Measurements from ENCODE around the gene ANGEL1.

ANGEL1 gene, protein sequence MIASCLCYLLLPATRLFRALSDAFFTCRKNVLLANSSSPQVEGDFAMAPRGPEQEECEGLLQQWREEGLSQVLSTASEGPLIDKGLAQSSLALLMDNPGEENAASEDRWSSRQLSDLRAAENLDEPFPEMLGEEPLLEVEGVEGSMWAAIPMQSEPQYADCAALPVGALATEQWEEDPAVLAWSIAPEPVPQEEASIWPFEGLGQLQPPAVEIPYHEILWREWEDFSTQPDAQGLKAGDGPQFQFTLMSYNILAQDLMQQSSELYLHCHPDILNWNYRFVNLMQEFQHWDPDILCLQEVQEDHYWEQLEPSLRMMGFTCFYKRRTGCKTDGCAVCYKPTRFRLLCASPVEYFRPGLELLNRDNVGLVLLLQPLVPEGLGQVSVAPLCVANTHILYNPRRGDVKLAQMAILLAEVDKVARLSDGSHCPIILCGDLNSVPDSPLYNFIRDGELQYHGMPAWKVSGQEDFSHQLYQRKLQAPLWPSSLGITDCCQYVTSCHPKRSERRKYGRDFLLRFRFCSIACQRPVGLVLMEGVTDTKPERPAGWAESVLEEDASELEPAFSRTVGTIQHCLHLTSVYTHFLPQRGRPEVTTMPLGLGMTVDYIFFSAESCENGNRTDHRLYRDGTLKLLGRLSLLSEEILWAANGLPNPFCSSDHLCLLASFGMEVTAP

DNA sequence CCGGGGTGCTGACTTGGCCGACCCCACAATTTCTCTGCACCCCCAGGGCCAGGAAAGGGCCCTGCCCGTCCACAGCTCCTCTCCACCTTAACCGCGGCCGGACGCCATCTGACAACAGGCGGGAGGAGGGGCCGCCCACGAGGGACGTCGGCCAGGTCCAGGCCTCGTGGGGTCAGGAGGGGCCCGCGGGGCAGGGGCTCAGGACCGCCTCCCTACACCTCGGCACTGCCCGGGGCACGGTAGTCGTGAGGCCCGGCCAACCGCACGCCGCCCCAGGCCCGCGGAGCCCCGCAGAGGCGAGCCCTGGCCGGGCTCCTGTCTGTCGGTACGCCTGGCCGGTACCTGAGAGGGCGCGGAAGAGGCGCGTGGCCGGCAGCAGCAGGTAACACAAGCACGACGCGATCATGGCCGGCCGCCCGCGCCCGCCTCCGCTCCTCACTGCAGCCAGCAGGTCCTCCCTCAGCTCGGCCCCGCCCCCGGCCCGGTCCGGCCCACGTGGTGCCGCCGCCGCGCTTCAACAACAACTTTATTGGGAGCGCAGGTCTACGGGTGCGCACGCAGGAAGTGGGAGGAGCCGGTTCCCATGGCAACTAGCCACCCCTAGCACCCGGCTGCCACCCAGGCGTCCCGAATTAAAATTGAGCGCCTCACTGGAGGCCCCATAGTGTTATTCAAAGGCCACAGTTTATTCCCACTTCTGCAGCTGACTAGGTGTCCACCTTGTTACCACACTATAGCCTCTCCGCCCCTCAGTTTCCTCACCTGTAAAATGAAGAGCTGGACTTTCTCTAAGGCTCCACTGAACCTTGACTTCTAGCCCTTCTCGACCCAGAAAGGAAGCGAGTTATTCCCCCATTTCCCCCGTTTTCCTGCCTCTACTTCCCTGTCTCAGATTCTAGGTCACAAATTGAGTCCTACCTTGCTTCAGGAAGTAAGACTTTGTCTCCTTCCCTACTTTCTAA is at the start of gene ANGEL1:
TSS of gene ANGEL1 (minus strand) at position 461 of the 962 bp plus-strand sequence. CDS start at position 406, 55 bp downstream.
- DNase-seq, result peak; percentile 96

DNA sequence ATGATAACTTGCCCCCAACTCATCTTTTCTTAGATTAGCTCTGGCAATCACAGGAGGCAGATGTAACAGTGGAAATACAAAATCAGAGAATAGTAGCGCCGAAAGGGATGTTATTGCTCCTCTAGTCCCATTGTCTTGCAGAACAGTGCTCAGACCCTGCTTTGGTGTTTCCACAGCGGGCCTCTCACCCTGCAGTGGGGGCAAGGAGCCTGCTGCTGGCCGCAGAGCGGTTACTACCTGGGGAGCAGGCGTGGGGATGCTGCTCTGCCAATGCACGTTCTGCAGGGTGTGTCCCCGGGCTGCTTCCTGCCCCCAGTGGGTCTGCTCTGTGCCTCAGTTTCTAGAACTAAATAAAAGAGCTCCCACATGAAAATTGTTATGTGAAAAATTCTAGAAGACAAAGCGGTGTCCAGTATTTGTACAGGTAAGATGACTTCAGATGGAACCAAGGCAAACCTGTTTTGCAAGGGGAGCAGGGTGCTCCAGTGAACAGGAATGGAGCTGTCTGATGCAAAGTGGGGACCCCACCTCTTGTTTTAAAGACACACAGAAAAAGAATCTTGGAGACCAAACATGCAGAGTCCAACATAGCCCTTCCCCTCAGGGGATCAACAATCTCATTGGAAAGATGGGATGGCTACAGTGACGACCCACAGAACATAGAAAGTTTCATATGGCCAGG is 49.0 kb upstream of the ANGEL1 start:
- no peak for DNase-seq

DNA sequence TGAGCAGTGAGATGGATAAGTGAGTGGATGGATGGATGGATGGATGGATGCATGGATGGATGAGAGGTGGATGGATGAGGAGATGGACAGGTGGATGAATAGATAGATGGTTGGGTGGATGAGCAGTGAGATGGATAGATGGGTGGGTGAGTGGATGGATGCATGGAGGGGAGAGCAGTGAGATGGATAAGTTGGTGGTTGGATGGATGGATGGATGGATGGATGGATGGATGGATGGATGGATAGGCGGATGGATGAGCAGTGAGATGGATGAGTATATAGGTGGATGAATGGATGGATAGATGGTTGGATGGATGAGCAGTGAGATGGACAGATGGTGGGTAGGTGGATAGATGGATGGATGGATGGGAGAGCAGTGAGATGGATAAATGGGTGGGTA is 44.1 kb upstream of the ANGEL1 start:
- no peak for DNase-seq

DNA sequence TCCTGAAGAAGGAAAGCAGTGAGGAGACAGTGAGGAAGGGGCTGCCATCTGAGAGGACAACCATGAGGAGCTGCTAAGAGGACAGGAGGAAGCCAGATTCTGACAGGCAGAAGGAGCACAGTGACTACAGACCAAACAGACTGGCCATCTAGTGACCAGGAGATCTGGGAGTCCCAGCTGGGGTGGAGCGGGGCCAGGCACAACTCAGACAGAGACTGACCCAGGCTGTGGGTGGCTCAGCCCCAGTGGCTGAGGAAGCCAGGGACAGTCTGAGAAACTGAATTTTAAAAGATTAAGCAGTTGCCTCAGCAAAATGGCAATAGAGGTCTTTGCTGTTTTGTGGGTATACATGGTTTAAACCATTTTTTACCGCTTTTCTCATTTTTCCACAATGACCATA is 42.4 kb upstream of the ANGEL1 start:
- no peak for DNase-seq

DNA sequence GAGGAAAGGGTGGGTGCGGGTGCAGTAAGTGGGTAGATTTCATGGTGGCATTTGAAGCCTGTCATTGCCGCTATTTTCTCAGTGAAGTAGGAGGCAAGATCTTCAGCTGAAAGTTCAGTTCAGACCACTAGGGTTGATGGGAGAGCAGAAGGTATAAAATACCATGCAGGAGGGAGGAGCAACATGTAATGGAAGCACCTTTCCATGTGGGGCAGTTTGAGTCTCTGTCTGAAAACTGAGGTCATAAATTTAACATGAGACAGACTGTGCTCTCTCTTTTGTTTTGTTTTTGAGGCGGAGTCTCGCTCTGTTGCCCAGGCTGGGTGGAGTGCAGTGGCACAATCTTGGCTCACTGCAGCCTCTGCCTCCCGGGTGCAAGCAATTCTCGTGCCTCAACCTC is 36.2 kb upstream of the ANGEL1 start:
- no peak for DNase-seq

DNA sequence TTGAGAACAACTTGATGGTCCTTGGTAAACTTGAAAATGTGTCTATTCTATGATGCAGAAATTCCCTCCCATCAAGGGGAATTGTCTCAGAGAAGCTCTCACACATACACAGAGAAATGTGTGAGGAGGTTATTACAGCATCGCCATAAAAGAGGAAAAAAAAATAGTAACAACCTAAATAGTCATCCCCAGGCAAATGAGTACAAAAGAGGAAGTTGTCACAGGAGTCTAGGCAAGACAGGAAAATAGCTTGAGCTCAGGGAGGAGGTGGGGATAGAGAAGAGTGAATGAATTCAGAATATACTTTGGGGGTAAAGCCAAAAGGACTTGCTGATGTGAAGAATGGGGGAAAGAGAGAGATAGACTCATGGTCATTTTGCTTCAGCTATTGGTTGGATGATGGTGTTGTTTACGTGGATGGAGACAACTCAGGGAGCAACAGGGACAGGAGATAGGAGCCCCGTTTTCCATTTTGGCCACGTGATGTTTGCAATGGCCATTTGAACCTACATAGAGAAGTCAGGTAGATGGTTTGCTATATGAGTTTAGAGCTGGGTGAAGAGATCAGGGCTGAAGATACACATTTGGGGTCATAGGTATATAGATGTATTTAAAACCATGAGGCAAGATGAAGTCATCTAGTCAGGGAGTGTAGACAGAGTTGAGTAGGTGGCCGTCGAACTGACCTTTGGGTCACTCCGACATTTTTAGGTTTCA is 33.8 kb upstream of the ANGEL1 start:
- no peak for DNase-seq

DNA sequence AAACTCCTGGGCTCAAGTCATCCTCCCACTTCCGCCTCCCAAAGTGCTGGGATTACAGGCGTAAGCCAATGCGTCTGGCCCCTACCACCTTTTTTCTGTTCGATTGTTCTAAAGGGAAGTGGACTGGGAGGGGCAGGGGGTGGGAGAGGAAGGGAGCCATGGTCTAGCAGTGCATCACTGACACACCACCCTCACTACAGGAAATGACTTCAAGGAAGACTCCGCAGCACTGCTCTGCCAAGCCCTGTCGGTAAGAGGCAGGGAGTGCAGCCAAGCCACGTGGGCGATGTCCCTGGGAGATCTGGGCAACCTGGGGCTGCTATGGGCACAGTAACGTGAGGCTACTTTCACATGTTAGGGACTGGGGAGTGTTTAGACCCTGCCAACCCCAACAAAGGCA is 31.5 kb upstream of the ANGEL1 start:
- peak; percentile 69 for DNase-seq

DNA sequence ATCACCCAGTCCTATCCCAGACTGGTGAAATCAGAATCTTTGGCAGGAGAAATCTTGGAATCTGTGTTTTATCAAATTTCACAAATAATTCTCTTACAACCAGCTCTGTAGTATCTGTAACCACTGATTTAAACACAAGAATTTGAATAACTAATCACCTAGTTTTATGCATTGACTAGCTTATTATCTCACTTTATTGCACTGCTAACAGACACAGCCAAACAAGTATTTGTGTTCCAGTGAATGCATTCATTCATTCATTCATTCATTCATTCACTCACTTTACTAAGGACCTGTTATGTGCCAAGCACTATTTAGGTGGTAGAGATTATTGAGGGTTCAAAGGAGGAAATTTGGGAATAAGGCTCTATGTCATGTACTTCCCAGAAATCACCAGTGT is 29.7 kb upstream of the ANGEL1 start:
- no peak for DNase-seq

DNA sequence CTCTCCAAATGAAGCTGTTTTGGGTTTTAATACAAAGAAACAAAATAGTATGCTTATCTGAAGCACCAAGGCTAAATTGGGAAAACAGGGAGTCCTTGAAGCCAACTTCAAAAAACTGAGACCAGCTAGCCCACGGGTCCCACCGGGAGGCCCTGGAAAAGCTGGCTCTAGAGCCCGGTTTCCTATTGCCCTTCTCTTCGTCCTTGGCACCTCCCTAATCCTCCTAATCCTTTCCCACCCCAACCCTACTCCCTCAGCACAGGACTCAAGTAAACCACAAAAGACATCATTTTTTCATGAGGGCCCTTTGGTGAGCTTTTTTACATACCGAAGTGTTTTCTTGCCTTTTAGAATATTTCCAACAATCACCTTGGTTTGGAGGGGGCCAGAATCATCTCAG is 24.8 kb upstream of the ANGEL1 start:
- DNase-seq, result no peak

DNA sequence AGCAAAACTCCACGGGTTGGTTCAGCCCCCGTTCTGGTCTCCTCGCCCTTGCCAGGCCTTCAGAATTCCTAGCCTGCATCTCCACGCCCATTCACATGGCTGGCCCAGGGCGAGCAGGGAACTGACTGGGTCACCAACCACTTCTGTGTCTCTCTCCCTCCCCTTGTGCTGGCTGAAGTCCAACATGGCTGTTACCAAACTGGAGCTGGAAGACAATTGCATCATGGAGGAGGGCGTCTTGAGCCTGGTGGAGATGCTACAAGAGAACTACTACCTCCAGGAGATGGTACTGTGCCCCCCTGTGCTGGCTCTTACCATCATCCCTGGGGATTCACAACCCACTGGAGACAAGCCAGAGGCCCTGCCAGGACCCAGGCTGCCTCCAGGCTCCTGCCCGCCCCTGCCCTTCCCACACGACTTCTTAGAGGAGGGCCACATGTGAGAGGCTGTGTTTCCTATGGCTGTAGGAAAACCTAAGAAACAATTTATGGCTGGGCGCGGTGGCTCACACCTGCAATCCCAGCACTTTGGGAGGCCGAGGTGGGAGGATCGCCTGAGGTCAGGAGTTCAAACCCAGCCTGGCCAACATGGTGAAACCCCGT is 23.4 kb upstream of the ANGEL1 start:
- no peak for DNase-seq

DNA sequence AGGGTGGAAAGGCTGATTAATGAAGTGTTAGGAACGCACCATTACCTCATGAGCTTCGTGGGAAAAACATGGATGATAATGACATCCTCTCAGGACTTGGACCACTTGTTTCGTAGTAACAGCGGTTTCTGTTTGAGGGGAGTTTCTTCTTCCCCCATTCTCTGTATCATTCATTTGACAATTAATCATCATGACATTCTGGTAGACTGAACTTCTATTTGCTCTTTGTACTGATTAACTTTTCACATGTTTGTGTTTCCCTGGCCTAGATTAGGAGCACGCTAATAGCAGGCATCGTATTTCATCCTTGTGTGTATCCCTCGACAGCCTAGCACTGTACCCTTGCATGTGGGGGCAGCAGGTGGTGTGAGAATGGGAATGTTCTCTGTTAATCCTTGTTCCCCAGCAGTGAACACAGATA is 21.6 kb upstream of the ANGEL1 start:
- DNase-seq, result no peak

DNA sequence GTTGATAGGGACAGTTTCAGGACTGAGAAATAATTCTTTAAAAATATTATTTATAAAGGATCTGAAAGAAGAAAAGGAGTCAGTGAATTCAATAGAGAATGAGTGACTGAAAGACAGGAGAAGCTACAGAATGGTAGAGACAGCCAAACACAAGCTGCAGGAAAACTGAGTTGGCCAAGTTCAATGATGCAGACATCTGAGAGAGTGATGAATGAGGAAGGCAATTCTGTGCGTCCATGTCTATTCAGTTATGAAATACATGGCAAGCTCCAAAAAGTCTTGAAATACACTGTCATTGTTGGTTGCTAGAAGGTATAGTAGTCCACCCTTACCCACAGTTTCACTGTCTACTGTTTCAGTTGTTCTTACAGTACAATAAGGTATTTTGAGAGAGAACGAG is 20.3 kb upstream of the ANGEL1 start:
- no peak for DNase-seq

DNA sequence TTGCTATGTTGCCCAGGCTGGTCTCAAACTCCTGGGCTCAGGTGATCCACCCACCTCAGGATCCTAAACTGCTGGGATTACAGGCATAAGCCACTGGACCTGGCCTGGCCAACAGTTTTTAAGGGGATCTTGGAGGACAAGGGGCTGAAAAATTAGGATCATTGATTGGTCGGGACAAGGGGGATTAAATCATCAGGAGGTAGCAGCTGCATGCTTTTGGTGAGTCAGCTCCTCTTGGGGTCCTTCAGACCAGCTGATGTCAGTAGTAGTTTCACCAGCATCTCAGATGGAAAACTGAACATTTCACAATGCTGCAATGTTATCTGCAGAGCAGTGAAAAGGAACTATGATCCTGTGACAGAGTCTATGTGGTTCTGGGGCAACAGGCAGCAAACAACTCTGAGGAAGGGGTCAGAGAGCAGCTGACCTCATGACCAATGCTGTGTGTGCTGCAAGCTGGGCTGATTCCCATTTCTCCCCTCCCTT is 19.9 kb upstream of the ANGEL1 start:
- DNase-seq, result no peak

DNA sequence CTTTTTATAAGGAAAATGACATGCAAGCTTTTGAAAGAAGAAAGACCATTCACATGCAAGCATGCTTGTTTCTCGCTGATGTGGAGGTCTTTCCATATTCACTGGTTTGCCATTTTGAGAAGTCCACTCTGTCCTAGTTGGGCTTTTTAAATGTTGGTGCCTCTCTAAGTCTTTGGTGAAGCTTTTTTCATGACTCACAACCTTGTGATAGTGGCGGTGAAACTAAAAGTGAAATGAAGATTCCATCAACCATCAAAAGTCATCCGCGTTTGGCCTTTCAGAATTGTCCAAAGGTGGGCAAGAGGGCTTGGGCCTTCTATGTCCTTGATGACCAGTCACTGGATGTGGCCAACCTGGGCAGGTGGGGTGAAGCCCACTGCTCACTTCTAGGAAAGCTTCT is 17.9 kb upstream of the ANGEL1 start:
- no peak for DNase-seq

DNA sequence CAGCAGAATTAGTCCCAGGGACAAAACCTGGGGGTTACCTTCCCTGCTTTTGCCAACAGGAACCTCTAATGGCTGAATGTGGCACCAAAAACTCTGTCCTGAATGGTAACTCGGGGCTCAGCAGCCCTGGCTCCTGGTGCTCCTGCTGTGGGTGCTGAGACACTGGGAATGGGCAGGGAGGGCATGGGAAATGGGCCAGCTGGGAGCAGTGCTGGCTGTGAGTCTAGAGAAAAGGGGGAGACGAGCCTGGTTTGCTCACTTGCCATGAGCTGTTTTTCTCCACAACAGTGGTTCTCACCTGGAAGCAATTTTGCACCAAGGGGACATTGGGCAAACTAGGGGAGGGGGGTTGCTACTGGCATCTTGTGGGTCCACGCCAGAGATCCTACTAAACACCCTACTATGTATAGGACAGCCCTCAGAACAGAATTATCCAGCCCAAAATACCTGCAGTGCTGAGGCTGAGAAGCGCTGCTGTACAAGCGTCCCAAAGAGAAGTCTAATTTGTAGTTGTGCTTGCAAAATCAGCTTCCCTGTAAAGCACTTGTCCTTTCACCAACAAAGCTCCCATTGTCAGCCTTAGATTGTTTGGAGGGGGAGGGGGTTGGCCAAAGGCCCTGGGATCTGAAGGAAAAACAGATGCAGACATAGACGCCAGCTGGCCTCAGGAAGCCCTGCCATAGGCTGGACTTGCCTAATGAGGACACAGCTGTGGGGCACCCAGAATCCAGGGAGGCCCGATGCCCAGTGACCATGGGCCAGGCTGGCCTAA is 17.2 kb upstream of the ANGEL1 start:
- no peak for DNase-seq

DNA sequence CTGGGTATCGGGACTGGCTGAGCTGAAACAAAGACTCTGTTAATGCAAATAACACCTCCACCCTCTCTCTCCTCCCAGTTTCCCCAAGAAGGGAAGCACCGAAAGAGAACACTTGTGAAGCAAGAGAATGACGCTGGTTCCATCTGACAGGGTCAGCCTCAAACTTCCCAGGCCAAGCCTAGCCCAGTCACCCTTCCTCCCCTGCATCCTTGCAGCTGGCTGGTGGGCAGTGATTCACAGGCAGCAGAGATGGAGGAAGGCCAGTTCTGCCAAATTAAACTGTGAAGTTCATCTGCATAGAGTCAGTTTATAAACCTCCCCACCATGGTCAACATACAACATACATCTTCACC is 16.3 kb upstream of the ANGEL1 start:
- DNase-seq, result peak; percentile 18

DNA sequence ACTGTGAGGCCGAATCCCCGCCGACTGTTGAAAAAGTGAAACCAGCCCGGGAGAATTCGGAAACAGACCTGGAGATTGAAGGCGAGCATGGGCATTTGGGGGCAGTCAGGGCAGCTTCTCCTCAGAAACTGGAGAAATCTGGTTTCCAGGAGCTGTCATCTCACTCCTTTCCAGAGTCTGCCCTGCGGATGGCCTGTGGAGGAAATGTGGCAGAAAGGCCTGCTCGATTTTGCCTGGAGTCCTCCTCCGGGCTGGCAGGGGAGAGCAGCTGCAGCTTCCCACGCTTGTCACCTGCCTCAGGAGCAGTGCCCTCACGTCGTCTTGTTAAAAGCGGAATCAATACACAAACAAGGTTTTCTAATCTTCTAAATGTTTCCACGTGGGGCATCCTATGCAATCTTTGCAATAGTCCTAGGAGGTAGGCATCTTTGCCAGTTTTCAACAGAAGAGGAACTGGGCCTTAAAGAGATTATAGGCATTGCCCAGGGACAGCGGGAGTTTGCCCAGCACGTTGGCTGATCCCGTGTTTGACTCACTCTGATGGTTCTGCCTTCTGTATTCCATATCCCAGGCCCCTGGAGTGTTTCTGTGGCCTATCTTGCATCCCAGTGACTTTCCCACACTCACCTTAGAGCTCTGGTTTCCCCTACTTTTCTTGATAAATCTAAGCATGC is 15.8 kb upstream of the ANGEL1 start:
- no peak for DNase-seq

DNA sequence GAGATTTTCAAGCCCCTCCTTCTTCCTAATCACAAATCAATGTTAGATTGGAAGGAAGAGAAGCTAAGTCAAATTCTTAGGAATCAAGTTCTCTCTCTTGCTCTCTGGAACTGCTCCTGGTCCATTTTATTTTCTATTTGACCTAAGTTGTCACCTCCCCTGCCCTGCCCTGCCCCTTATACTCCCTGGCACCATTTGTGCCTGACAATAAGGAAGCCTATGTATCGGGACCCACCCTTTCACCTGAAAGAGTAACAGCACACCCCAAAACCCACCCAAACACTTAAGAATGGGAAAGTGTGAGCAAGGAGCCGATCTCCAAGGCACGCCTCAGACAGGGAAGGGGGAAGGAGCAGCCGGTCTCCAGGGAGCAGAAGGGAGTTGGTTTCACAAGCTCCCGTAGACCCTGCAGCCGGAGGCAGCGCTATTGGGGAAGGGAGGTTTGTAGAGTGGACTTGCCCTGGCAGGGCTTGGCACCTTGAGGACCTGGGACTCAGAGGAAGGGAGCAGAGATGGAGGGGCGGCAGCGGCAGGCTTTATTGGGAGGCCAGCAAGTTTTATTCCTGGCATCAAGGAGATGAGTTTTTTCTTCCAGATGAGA is 15.1 kb upstream of the ANGEL1 start:
- DNase-seq, result no peak

DNA sequence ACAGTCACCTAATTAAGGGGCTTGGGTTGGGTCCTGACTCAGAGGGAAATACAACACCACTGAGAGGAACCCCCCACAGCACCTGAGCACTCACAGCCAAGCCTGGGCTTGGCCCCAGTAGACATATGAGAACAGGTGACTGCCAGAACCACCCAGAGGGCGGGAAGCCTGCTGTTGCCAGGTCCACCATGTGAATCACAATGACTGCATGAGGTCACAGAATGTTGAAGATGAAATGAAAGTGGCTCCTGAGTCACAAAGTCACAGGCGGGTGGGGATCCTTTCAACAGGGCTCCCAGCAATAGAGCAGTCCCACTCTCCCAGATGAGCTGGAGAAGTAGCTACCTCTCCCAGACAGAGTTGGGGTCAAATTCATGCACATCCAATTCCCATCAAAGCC is 13.4 kb upstream of the ANGEL1 start, which contains the start of gene LRRC74A:
TSS of gene LRRC74A (plus strand) at position 287 of the 400 bp plus-strand sequence. CDS start 290 bp downstream, outside the sequence.
- DNase-seq, result no peak

DNA sequence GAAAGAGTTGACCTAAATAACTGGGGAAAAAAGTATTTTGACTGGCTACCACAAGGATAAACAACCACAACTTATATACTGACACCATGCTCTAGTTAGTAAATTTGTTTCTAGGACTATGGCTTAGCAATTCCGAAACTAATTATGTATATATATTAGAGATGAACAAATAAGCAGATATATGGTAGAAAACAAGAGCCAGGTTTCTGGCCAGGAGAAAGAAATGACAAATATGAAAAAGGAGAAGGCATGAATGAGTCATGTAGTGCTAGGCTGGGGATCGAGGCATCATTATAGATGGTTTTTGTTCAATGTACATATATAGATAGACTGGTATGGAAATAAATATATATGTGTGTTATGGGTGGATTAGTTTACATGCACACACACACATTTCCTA is 8.0 kb upstream of the ANGEL1 start:
- DNase-seq, result no peak

Measured in CD4-positive, alpha-beta T cell treated with Interferon gamma for 1 hour (primary cell).